ENCODE results near the gene APBA1.

Gene APBA1

GRCh38 chr9:69573651-69574050 lies 98.5 kb downstream of the APBA1 start:
- peaks cover 0 to 7% of the 10 kb centered on the region in 2 donors for H3K4me1 ChIP-seq (ENCODE audit: control insufficient read depth in 1 of 2, insufficient read depth in 2 of 2, low read length in 2 of 2)
- H3K4me3 ChIP-seq (ENCODE audit: low read depth in 1 of 2, low read length in 2 of 2), result no peak overlapping the region
- no peaks in the 10 kb centered on the region for H3K36me3 ChIP-seq (ENCODE audit: control insufficient read depth in 1 of 2, insufficient read depth in 2 of 2, low read length in 2 of 2)
- no peaks in the 10 kb centered on the region for H3K9me3 ChIP-seq (ENCODE audit: control insufficient read depth in 1 of 2, low read length in 2 of 2)
- H3K27me3 ChIP-seq (ENCODE audit: low read depth, low read length), result no peaks in the 10 kb centered on the region
- H3K27ac ChIP-seq (ENCODE audit: low read length), result no peak overlapping the region

- H3K27ac ChIP-seq (ENCODE audit: low read length), result no peak overlapping the region
- no peak overlapping the region for H3K4me3 ChIP-seq (ENCODE audit: low read depth in 1 of 2, low read length in 2 of 2)
- peaks cover 0 to 7% of the 10 kb centered on the region in 2 donors for H3K4me1 ChIP-seq (ENCODE audit: control insufficient read depth in 1 of 2, insufficient read depth in 2 of 2, low read length in 2 of 2)
- no peaks in the 10 kb centered on the region for H3K27me3 ChIP-seq (ENCODE audit: low read depth, low read length)
- no peaks in the 10 kb centered on the region for H3K9me3 ChIP-seq (ENCODE audit: control insufficient read depth in 1 of 2, low read length in 2 of 2)
- H3K36me3 ChIP-seq (ENCODE audit: control insufficient read depth in 1 of 2, insufficient read depth in 2 of 2, low read length in 2 of 2), result no peaks in the 10 kb centered on the region
Observed at GRCh38 chr9:69572611-69573010, 99.6 kb downstream of the APBA1 start.

GRCh38 chr9:69571032-69571431 lies 101.1 kb downstream of the APBA1 start:
- no peak overlapping the region for H3K27ac ChIP-seq (ENCODE audit: low read length)
- H3K27me3 ChIP-seq (ENCODE audit: low read depth, low read length), result no peaks in the 10 kb centered on the region
- no peaks in the 10 kb centered on the region for H3K36me3 ChIP-seq (ENCODE audit: control insufficient read depth in 1 of 2, insufficient read depth in 2 of 2, low read length in 2 of 2)
- H3K9me3 ChIP-seq (ENCODE audit: control insufficient read depth in 1 of 2, low read length in 2 of 2), result no peaks in the 10 kb centered on the region
- peaks cover 0 to 7% of the 10 kb centered on the region in 2 donors for H3K4me1 ChIP-seq (ENCODE audit: control insufficient read depth in 1 of 2, insufficient read depth in 2 of 2, low read length in 2 of 2)
- H3K4me3 ChIP-seq (ENCODE audit: low read depth in 1 of 2, low read length in 2 of 2), result no peak overlapping the region

GRCh38 chr9:69569738-69570451 lies 102.3 kb downstream of the APBA1 start:
- H3K4me3 ChIP-seq (ENCODE audit: low read depth in 1 of 2, low read length in 2 of 2), result no peak overlapping the region
- H3K9me3 ChIP-seq (ENCODE audit: control insufficient read depth in 1 of 2, low read length in 2 of 2), result no peaks in the 10 kb centered on the region
- H3K27me3 ChIP-seq (ENCODE audit: low read depth, low read length), result no peaks in the 10 kb centered on the region
- no peak overlapping the region for H3K27ac ChIP-seq (ENCODE audit: low read length)
- no peaks in the 10 kb centered on the region for H3K36me3 ChIP-seq (ENCODE audit: control insufficient read depth in 1 of 2, insufficient read depth in 2 of 2, low read length in 2 of 2)
- H3K4me1 ChIP-seq (ENCODE audit: control insufficient read depth in 1 of 2, insufficient read depth in 2 of 2, low read length in 2 of 2), result peaks cover 0 to 7% of the 10 kb centered on the region in 2 donors

GRCh38 chr9:69564557-69564956 lies 107.6 kb downstream of the APBA1 start:
- no peaks in the 10 kb centered on the region for H3K36me3 ChIP-seq (ENCODE audit: control insufficient read depth in 1 of 2, insufficient read depth in 2 of 2, low read length in 2 of 2)
- no peak overlapping the region for H3K4me3 ChIP-seq (ENCODE audit: low read depth in 1 of 2, low read length in 2 of 2)
- H3K27ac ChIP-seq (ENCODE audit: low read length), result no peak overlapping the region
- no peaks in the 10 kb centered on the region for H3K27me3 ChIP-seq (ENCODE audit: low read depth, low read length)
- no peaks in the 10 kb centered on the region for H3K9me3 ChIP-seq (ENCODE audit: control insufficient read depth in 1 of 2, low read length in 2 of 2)
- H3K4me1 ChIP-seq (ENCODE audit: control insufficient read depth in 1 of 2, insufficient read depth in 2 of 2, low read length in 2 of 2), result peaks cover 0 to under 1% of the 10 kb centered on the region in 2 donors

GRCh38 chr9:69559126-69559525 lies 113.0 kb downstream of the APBA1 start:
- Histone ChIP-seq H3K36me3 (ENCODE audit: control insufficient read depth in 1 of 2, insufficient read depth in 2 of 2, low read length in 2 of 2) (no peaks in the 10 kb centered on the region), H3K27ac (ENCODE audit: low read length) (no peak overlapping the region), H3K4me1 (ENCODE audit: control insufficient read depth in 1 of 2, insufficient read depth in 2 of 2, low read length in 2 of 2) (no peaks in the 10 kb centered on the region), H3K4me3 (ENCODE audit: low read depth in 1 of 2, low read length in 2 of 2) (no peak overlapping the region), H3K27me3 (ENCODE audit: low read depth, low read length) (no peaks in the 10 kb centered on the region), H3K9me3 (ENCODE audit: control insufficient read depth in 1 of 2, low read length in 2 of 2) (no peaks in the 10 kb centered on the region)

- Histone ChIP-seq H3K27ac (ENCODE audit: low read length) (no peak overlapping the region), H3K4me3 (ENCODE audit: low read depth in 1 of 2, low read length in 2 of 2) (no peak overlapping the region), H3K27me3 (ENCODE audit: low read depth, low read length) (no peaks in the 10 kb centered on the region), H3K4me1 (ENCODE audit: control insufficient read depth in 1 of 2, insufficient read depth in 2 of 2, low read length in 2 of 2) (no peaks in the 10 kb centered on the region), H3K9me3 (ENCODE audit: control insufficient read depth in 1 of 2, low read length in 2 of 2) (no peaks in the 10 kb centered on the region), H3K36me3 (ENCODE audit: control insufficient read depth in 1 of 2, insufficient read depth in 2 of 2, low read length in 2 of 2) (no peaks in the 10 kb centered on the region)
Observed at GRCh38 chr9:69556707-69557106, 115.5 kb downstream of the APBA1 start.

- H3K4me3 ChIP-seq (ENCODE audit: low read depth in 1 of 2, low read length in 2 of 2), result no peak overlapping the region
- no peaks in the 10 kb centered on the region for H3K9me3 ChIP-seq (ENCODE audit: control insufficient read depth in 1 of 2, low read length in 2 of 2)
- no peaks in the 10 kb centered on the region for H3K27me3 ChIP-seq (ENCODE audit: low read depth, low read length)
- no peaks in the 10 kb centered on the region for H3K36me3 ChIP-seq (ENCODE audit: control insufficient read depth in 1 of 2, insufficient read depth in 2 of 2, low read length in 2 of 2)
- no peaks in the 10 kb centered on the region for H3K4me1 ChIP-seq (ENCODE audit: control insufficient read depth in 1 of 2, insufficient read depth in 2 of 2, low read length in 2 of 2)
- H3K27ac ChIP-seq (ENCODE audit: low read length), result no peak overlapping the region
Observed at GRCh38 chr9:69555802-69556201, 116.4 kb downstream of the APBA1 start.

GRCh38 chr9:69554945-69555344 lies 117.2 kb downstream of the APBA1 start:
- Histone ChIP-seq H3K27ac (ENCODE audit: low read length) (no peak overlapping the region), H3K4me1 (ENCODE audit: control insufficient read depth in 1 of 2, insufficient read depth in 2 of 2, low read length in 2 of 2) (no peaks in the 10 kb centered on the region), H3K4me3 (ENCODE audit: low read depth in 1 of 2, low read length in 2 of 2) (no peak overlapping the region), H3K9me3 (ENCODE audit: control insufficient read depth in 1 of 2, low read length in 2 of 2) (no peaks in the 10 kb centered on the region), H3K36me3 (ENCODE audit: control insufficient read depth in 1 of 2, insufficient read depth in 2 of 2, low read length in 2 of 2) (no peaks in the 10 kb centered on the region), H3K27me3 (ENCODE audit: low read depth, low read length) (no peaks in the 10 kb centered on the region)

GRCh38 chr9:69549310-69550202 lies 122.6 kb downstream of the APBA1 start:
- no peak overlapping the region for H3K27ac ChIP-seq (ENCODE audit: low read length)

GRCh38 chr9:69548681-69549080 lies 123.5 kb downstream of the APBA1 start:
- Histone ChIP-seq H3K9me3 (ENCODE audit: control insufficient read depth in 1 of 2, low read length in 2 of 2) (no peaks in the 10 kb centered on the region), H3K27me3 (ENCODE audit: low read depth, low read length) (no peaks in the 10 kb centered on the region), H3K4me3 (ENCODE audit: low read depth in 1 of 2, low read length in 2 of 2) (no peak overlapping the region), H3K4me1 (ENCODE audit: control insufficient read depth in 1 of 2, insufficient read depth in 2 of 2, low read length in 2 of 2) (no peaks in the 10 kb centered on the region), H3K27ac (ENCODE audit: low read length) (no peak overlapping the region), H3K36me3 (ENCODE audit: control insufficient read depth in 1 of 2, insufficient read depth in 2 of 2, low read length in 2 of 2) (no peaks in the 10 kb centered on the region)

More at GRCh38 chr9:69549310-69550202, 122.6 kb downstream of the APBA1 start:
- no peak overlapping the region for H3K4me3 ChIP-seq (ENCODE audit: low read depth in 1 of 2, low read length in 2 of 2)
- H3K9me3 ChIP-seq (ENCODE audit: control insufficient read depth in 1 of 2, low read length in 2 of 2), result no peaks in the 10 kb centered on the region
- no peaks in the 10 kb centered on the region for H3K27me3 ChIP-seq (ENCODE audit: low read depth, low read length)
- no peaks in the 10 kb centered on the region for H3K4me1 ChIP-seq (ENCODE audit: control insufficient read depth in 1 of 2, insufficient read depth in 2 of 2, low read length in 2 of 2)
- H3K36me3 ChIP-seq (ENCODE audit: control insufficient read depth in 1 of 2, insufficient read depth in 2 of 2, low read length in 2 of 2), result no peaks in the 10 kb centered on the region

All from muscle layer of duodenum (tissue), 2 donors.